Progenitor cell of endocrine pancreas (in vitro differentiated cells): ENCODE measurements around the gene PMEL. TPM values are rescaled to one million over a fixed set of nuclear protein-coding genes. Genes with fewer than 3 reads are reported as not detected.

Source experiments
- DNase-seq: peaks from one replicate; pipeline ENCODE4 v3.0.0; 2021; ENCODE audit warnings: low spot score; ENCODE audit not compliant: unreplicated experiment
- H3K27ac Mint-ChIP-seq: 2 replicates; pipeline ENCODE4 v1.8.0; 2021; ENCODE audit warnings: mild to moderate bottlenecking, moderate library complexity, mixed read lengths
- H3K27me3 Mint-ChIP-seq: 2 replicates; pipeline ENCODE4 v1.8.0; 2021; ENCODE audit warnings: mixed read lengths
- H3K36me3 Mint-ChIP-seq: 2 replicates; pipeline ENCODE4 v1.8.0; 2022; ENCODE audit warnings: mixed read lengths; ENCODE audit not compliant: insufficient read depth
- H3K4me1 Mint-ChIP-seq: 2 replicates; pipeline ENCODE4 v1.8.0; 2021; ENCODE audit warnings: low read depth, mixed read lengths
- H3K4me3 Mint-ChIP-seq: 2 replicates; pipeline ENCODE4 v1.8.0; 2021; ENCODE audit warnings: low read depth, mild to moderate bottlenecking, moderate library complexity, mixed read lengths
- H3K9me3 Mint-ChIP-seq: 2 replicates; pipeline ENCODE4 v1.8.0; 2021; ENCODE audit warnings: low read depth, mixed read lengths
- total RNA-seq: library from RNA; stranded (reverse); gene quantifications from 2 replicates; pipeline ENCODE4 v1.2.1, GENCODE V29; 2021
- TF ChIP-seq, protein P1 (sequence below): fragments of 200-600 bp; sonication (generic); IDR thresholded peaks from one replicate; pipeline ENCODE4 v1.5.0; 2021; ENCODE audit warnings: antibody characterized with exemption, mild to moderate bottlenecking; ENCODE audit not compliant: unreplicated experiment

The PMEL gene
- total RNA-seq, 1 donor from 2014 or later, result 3.7 TPM

DNA sequence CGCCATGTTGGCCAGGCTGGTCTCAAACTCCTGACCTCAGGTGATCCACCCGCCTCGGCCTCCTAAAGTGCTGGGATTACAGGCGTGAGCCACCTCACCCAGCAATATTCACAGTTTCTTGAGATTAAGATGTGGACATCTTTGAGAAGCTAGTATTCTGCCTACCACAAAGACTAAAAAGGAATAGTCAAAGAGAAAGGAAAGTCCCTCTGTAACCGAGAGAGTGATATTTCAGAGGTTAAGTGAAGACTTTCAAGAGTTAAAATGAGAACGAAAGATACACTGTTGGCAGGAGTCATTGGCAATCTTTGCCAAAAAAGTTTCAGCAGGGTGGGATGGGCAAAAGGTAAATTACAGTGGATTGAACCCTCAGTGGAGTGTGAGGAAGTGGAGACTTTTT lies 19.3 kb downstream of the PMEL start:
- Mint-ChIP-seq H3K27ac (no peak overlapping the region), H3K27me3 (peaks cover 6% of the 10 kb centered on the region), H3K4me1 (peaks cover 2% of the 10 kb centered on the region), H3K4me3 (no peak overlapping the region), H3K36me3 (no peaks in the 10 kb centered on the region), H3K9me3 (no peaks in the 10 kb centered on the region)
- TF ChIP-seq, protein P1, sequence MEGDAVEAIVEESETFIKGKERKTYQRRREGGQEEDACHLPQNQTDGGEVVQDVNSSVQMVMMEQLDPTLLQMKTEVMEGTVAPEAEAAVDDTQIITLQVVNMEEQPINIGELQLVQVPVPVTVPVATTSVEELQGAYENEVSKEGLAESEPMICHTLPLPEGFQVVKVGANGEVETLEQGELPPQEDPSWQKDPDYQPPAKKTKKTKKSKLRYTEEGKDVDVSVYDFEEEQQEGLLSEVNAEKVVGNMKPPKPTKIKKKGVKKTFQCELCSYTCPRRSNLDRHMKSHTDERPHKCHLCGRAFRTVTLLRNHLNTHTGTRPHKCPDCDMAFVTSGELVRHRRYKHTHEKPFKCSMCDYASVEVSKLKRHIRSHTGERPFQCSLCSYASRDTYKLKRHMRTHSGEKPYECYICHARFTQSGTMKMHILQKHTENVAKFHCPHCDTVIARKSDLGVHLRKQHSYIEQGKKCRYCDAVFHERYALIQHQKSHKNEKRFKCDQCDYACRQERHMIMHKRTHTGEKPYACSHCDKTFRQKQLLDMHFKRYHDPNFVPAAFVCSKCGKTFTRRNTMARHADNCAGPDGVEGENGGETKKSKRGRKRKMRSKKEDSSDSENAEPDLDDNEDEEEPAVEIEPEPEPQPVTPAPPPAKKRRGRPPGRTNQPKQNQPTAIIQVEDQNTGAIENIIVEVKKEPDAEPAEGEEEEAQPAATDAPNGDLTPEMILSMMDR, result no peak
- DNase-seq, result no peak

DNA sequence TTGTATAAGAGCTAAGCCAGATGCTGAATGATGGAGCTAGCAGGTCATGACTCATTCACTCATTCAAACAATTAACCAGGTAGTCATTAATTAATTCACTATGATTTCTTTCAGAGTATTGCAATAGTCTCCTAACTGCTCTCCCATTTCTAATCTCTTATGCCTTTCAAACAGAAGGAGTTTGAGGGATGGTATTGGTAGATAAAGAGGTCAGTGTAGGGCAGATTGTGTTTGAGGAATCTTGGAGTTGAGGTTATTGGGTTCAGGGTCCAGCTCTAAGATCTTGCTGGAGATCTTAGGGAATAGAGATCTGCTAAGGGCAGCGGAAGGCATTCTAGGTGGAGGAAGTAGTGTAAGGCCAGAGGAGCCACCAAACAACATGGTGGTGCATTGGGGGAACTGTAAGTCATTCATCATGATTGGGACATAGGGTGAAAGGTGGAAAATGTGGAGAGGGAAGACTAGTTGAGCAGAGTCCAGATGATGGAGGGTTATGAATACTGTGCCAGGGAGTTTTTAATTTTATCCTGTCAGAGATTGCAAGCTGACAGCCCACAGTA lies 23.2 kb downstream of the PMEL start:
- no peak overlapping the region for H3K4me3 Mint-ChIP-seq
- H3K36me3 Mint-ChIP-seq, result no peaks in the 10 kb centered on the region
- peaks cover 26% of the 10 kb centered on the region for H3K27me3 Mint-ChIP-seq
- H3K4me1 Mint-ChIP-seq, result peaks cover 4% of the 10 kb centered on the region
- no peak for DNase-seq
- TF ChIP-seq, protein P1, result no peak
- no peaks in the 10 kb centered on the region for H3K9me3 Mint-ChIP-seq
- H3K27ac Mint-ChIP-seq, result no peak overlapping the region

DNA sequence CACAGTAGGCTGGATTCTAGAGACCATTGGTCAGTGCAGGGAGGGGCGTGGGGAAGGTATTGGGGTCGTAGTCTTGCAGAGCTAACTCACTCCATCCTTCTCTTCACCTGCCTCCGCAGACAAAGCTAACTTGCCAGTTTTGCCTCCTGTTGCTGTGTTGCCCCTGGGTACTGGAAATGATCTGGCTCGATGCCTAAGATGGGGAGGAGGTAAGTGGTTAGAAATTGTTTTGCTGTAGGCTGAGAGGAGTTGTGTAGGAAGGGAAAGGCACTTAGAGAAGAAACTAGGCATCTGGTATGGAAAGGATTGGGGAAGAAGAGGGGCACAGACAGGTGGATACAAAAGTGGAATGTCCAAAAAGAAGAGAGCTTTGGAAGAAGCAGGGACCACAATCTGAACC lies 23.8 kb downstream of the PMEL start:
- Mint-ChIP-seq H3K27me3 (peaks cover 32% of the 10 kb centered on the region), H3K27ac (peak overlapping the region; percentile 5), H3K4me3 (no peak overlapping the region), H3K4me1 (peaks cover 4% of the 10 kb centered on the region), H3K9me3 (no peaks in the 10 kb centered on the region), H3K36me3 (no peaks in the 10 kb centered on the region)
- TF ChIP-seq, protein P1, result no peak
- DNase-seq, result no peak

DNA sequence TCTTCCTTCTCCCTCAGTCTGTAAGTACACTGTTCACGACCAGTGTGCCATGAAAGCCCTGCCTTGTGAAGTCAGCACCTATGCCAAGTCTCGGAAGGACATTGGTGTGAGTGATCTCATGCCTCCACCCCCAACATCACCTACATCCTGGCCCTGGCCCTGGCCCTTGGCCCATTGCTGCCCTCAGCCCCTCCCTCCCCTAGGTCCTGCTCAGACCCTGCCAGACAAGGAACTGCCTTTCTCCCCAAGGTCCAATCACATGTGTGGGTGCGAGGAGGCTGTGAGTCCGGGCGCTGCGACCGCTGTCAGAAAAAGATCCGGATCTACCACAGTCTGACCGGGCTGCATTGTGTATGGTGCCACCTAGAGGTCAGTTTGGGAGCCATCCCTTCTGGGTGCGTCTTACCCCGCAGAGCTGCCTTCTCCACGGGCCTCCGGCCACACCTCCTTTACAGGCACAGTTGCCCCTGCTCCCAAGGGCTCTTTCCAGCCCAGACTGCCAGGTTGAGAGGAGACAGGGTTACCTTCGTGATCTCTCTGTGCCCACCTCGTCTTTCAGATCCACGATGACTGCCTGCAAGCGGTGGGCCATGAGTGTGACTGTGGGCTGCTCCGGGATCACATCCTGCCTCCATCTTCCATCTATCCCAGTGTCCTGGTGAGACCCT lies 25.6 kb downstream of the PMEL start:
- TF ChIP-seq, protein P1, result peak; percentile 95
- Mint-ChIP-seq H3K4me1 (peaks cover 4% of the 10 kb centered on the region), H3K27ac (no peak overlapping the region), H3K9me3 (no peaks in the 10 kb centered on the region), H3K4me3 (no peak overlapping the region), H3K36me3 (no peaks in the 10 kb centered on the region), H3K27me3 (peaks cover 50% of the 10 kb centered on the region)
- peak; percentile 78 for DNase-seq

DNA sequence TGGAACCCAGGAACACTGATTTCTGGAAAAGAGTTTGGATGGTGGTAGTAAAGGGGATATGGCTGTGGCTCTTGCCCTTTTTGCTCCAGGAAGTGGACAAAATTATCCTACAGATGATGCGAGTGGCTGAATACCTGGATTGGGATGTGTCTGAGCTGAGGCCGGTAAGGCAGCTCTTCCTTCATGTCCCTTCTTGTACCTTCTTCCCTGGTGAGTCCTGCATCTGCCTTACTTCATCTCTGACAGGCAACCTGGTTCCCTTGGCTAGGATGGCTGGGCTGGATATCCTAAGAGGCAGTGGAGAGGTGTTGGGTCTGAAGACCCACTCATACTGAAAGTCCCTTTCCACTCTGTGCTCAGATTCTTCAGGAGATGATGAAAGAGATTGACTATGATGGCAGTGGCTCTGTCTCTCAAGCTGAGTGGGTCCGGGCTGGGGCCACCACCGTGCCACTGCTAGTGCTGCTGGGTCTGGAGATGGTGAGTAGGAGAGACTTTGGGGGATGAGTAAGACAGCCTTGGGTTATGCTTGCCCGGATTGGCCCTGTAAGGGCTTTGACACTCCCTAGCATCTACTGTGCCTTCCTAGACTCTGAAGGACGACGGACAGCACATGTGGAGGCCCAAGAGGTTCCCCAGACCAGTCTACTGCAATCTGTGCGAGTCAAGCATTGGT lies 26.9 kb downstream of the PMEL start:
- no peak overlapping the region for H3K4me3 Mint-ChIP-seq
- peaks cover 4% of the 10 kb centered on the region for H3K4me1 Mint-ChIP-seq
- H3K36me3 Mint-ChIP-seq, result no peaks in the 10 kb centered on the region
- peak overlapping the region; percentile 37 for H3K27ac Mint-ChIP-seq
- TF ChIP-seq, protein P1, result no peak
- peaks cover 60% of the 10 kb centered on the region for H3K27me3 Mint-ChIP-seq
- DNase-seq, result no peak
- H3K9me3 Mint-ChIP-seq, result no peaks in the 10 kb centered on the region
